Forelimb muscle (tissue), 1 donor: ENCODE results near the gene LHFPL2. TPM values are rescaled to one million over a fixed set of nuclear protein-coding genes. Genes with fewer than 3 reads are reported as not detected.

Experiments
- DNase-seq: peaks from one replicate; pipeline ENCODE4 v3.0.0-alpha.2; 2013; ENCODE audit warnings: low read depth
- polyA plus RNA-seq: library from polyadenylated mRNA; unstranded; fragments of 120-200 nt; gene quantifications from one replicate; pipeline ENCODE4 v1.2.1, GENCODE V29; 2013; ENCODE audit not compliant: insufficient read length

The LHFPL2 gene
- polyA plus RNA-seq, 1 donor, result 48.3 TPM

GRCh38 chr5:78640662-78641474 is 7.7 kb downstream of the LHFPL2 start:
- DNase-seq, result no peak

- DNase-seq, result no peak
These were observed 8.8 kb downstream of the LHFPL2 start for GRCh38 chr5:78639791-78640190.

- no peak for DNase-seq
These were observed 9.5 kb downstream of the LHFPL2 start for GRCh38 chr5:78638973-78639669.

GRCh38 chr5:78638423-78638822 is 10.1 kb downstream of the LHFPL2 start:
- no peak for DNase-seq

- DNase-seq, result no peak
These were observed 11.1 kb downstream of the LHFPL2 start for GRCh38 chr5:78637468-78637867.

- no peak for DNase-seq
These were observed 11.9 kb downstream of the LHFPL2 start for GRCh38 chr5:78636682-78637081.

- DNase-seq, result no peak
These were observed 13.9 kb downstream of the LHFPL2 start for GRCh38 chr5:78634634-78635033.

GRCh38 chr5:78634229-78634628 is 14.3 kb downstream of the LHFPL2 start:
- no peak for DNase-seq

- DNase-seq, result no peak
These were observed 14.9 kb downstream of the LHFPL2 start for GRCh38 chr5:78633700-78634099.

- DNase-seq, result no peak
These were observed 16.1 kb downstream of the LHFPL2 start for GRCh38 chr5:78632467-78632866.

GRCh38 chr5:78631931-78632330 is 16.6 kb downstream of the LHFPL2 start:
- DNase-seq, result no peak

GRCh38 chr5:78630047-78630446 is 18.5 kb downstream of the LHFPL2 start:
- no peak for DNase-seq

- no peak for DNase-seq
These were observed 18.9 kb downstream of the LHFPL2 start for GRCh38 chr5:78629624-78630023.

- no peak for DNase-seq
These were observed 20.1 kb downstream of the LHFPL2 start for GRCh38 chr5:78628270-78628992.

GRCh38 chr5:78627766-78628165 is 20.8 kb downstream of the LHFPL2 start:
- DNase-seq, result no peak

GRCh38 chr5:78627175-78627574 is 21.4 kb downstream of the LHFPL2 start:
- DNase-seq, result no peak

GRCh38 chr5:78626009-78626571 is 22.5 kb downstream of the LHFPL2 start:
- no peak for DNase-seq

GRCh38 chr5:78624992-78625391 is 23.6 kb downstream of the LHFPL2 start:
- DNase-seq, result no peak

GRCh38 chr5:78624011-78624541 is 24.5 kb downstream of the LHFPL2 start:
- no peak for DNase-seq

- no peak for DNase-seq
These were observed 26.1 kb downstream of the LHFPL2 start for GRCh38 chr5:78622302-78622971.

- no peak for DNase-seq
These were observed 27.3 kb downstream of the LHFPL2 start for GRCh38 chr5:78621291-78621738.
